Kasumi-1 (cell line): ENCODE data around the gene RASAL2.

ENCODE experiments used
- DNase-seq, 2 experiments: peaks; one replicate each; lab custom pipeline; 2025; lab: John Stamatoyannopoulos, UW

Gene RASAL2

GRCh38 chr1:178393370-178393769 is 299.5 kb downstream of the RASAL2 start:
- DNase-seq, result no peak

- no peak for DNase-seq
These were observed 302.9 kb downstream of the RASAL2 start for GRCh38 chr1:178396789-178397188.

GRCh38 chr1:178397678-178398077 is 303.8 kb downstream of the RASAL2 start:
- no peak for DNase-seq

GRCh38 chr1:178399177-178399728 is 305.3 kb downstream of the RASAL2 start:
- no peak for DNase-seq

GRCh38 chr1:178405137-178405536 is 311.2 kb downstream of the RASAL2 start:
- no peak for DNase-seq

GRCh38 chr1:178407215-178407614 is 313.3 kb downstream of the RASAL2 start:
- DNase-seq, result no peak

GRCh38 chr1:178407655-178408054 is 313.8 kb downstream of the RASAL2 start:
- no peak for DNase-seq

- DNase-seq, result peak; percentile 21 to 23
These were observed 315.0 kb downstream of the RASAL2 start for GRCh38 chr1:178408871-178409270.

- DNase-seq, result no peak
These were observed 315.6 kb downstream of the RASAL2 start for GRCh38 chr1:178409541-178409940.

- no peak for DNase-seq
These were observed 318.0 kb downstream of the RASAL2 start for GRCh38 chr1:178411756-178412399.

- no peak for DNase-seq
These were observed 318.5 kb downstream of the RASAL2 start for GRCh38 chr1:178412400-178412770.

- DNase-seq, result no peak
These were observed 324.0 kb downstream of the RASAL2 start for GRCh38 chr1:178417858-178418257.

GRCh38 chr1:178418284-178418955 is 324.5 kb downstream of the RASAL2 start:
- DNase-seq, result no peak

- no peak for DNase-seq
These were observed 340.5 kb downstream of the RASAL2 start for GRCh38 chr1:178434360-178434759.

GRCh38 chr1:178434899-178435435 is 341.1 kb downstream of the RASAL2 start:
- DNase-seq, result no peak

GRCh38 chr1:178436899-178437298 is 343.0 kb downstream of the RASAL2 start:
- no peak for DNase-seq

- no peak for DNase-seq
These were observed 344.5 kb downstream of the RASAL2 start for GRCh38 chr1:178438432-178438831.

GRCh38 chr1:178442925-178443324 is 349.0 kb downstream of the RASAL2 start:
- DNase-seq, result no peak

GRCh38 chr1:178450871-178451270 is 357.0 kb downstream of the RASAL2 start:
- DNase-seq, result no peak

- no peak for DNase-seq
These were observed 357.6 kb downstream of the RASAL2 start for GRCh38 chr1:178451529-178451928.

GRCh38 chr1:178452013-178452412 is 358.1 kb downstream of the RASAL2 start:
- no peak for DNase-seq

- no peak for DNase-seq
These were observed 362.6 kb downstream of the RASAL2 start for GRCh38 chr1:178456472-178456871.

GRCh38 chr1:178457651-178458050 is 363.7 kb downstream of the RASAL2 start:
- no peak for DNase-seq
